NCI-H345 treated with DMSO at 0.1 percent for 48 hours (cell line): ENCODE results near the gene KIF5B.
A peak's percentile ranks its signal among the peaks of the same experiment; 100 is the strongest.
"Not testable (repeated sequence)": the region's sequence is repeated elsewhere in the genome, so short reads cannot be mapped to it uniquely, and the experiment has no call there.

Experiments used
- DNase-seq: peaks from one replicate; lab custom pipeline; 2025; ENCODE audit not compliant: unreplicated experiment; lab: John Stamatoyannopoulos, UW

KIF5B gene

DNA sequence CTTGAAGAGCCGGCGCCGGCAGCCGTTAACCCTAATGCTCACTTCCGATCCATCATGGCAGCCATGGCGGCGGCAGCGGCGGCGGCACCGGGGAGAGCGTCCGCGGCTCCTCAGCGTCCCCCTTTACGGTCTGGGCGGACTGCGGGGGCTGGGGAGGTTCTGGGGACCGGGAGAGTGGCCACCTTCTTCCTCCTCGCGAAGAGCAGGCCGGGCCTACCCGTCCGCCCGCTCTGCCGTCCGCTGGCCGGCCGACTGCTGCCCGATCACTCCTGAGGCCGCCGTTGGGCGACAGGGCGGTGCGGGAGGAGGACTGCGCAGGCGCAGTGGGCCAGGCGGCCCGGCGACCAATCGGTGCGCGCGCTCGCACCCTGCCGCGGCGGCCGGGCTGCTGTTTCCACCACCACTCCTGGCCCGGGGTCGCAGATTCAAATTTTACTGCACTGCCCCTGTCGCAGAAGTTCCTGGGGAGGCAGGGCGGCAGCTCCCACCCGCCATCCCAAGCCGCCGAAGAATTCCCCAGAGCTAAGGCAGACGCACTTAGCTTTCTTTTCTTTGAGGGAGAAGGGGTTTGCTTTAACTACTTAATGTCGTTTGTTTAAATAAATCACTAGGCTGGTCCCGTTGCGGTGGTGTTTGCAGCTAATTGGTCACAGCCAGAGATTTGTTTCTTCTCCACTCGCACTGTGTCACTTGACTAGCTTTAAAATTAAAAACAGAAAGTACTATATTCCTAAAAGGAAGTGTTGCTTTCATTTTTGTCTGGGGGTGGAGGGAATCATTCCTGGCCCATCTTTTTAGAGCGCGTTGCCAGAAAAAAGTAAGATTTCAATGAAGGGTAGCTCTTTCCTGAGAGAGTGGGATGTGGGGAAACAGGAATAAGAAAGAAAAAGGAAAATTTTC, at the start of gene KIF5B:
TSS of gene KIF5B (minus strand) at position 290 of the 900 bp plus-strand sequence. CDS start 452 bp downstream, outside the sequence.
- peak; percentile 54 for DNase-seq

GRCh38 chr10:32105782-32106382, 49.7 kb upstream of the KIF5B start:
- no peak for DNase-seq

GRCh38 chr10:32104622-32105509, 48.6 kb upstream of the KIF5B start:
- no peak for DNase-seq

GRCh38 chr10:32104181-32104580, 48.0 kb upstream of the KIF5B start:
- DNase-seq: no peak

DNA sequence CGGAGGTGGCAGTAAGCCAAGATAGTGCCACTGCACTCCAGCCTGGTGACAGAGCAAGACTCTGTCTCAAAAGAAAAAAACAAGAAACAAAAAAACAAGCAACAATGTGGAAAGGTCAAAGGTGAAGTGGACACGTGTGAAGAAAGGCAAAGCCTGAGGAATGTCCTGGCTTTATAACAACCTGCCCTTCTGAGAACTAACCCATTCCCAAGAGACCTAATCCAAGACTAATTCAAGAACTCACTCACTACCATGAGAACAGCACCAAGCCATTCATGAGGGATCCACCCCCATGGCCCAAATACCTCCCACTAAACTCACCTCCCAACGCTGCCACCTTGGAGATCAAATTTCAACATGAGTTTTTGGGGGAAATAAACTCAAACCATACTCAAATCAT, 47.5 kb upstream of the KIF5B start:
- DNase-seq: no peak

DNA sequence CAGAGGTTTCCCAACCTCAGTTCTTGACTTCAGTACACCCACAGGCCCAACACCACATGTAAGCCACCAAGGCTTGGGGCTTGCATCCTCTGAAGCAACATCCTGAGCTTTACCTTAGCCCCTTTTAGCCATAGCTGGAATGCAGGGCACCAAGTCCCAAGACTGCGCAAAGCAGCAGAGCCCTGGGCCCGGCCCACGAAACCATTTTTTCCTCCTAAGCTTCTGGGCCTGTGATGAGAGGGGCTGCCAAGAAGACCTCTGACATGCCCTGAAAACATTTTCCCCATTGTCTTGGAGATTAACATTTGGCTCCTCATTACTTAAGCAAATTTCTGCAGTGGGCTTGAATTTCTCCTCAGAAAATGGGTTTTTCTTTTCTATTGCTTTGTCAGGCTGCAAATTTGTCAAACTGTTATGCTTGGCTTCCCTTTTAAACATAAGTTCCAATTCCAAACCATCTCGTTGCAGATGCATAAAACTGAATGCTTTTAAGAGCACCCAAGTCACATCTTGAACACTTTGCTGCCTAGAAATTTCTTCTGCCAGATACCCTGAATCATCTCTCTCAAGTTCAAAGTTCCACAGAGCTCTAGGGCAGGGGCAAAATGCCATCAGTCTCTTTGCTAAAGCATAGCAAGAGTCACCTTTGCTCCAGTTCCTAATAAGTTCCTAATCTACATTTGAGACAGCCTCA, 42.5 kb upstream of the KIF5B start:
- DNase-seq: not testable (repeated sequence)

- no peak for DNase-seq
These were observed 39.0 kb upstream of the KIF5B start for GRCh38 chr10:32095116-32095733.

DNA sequence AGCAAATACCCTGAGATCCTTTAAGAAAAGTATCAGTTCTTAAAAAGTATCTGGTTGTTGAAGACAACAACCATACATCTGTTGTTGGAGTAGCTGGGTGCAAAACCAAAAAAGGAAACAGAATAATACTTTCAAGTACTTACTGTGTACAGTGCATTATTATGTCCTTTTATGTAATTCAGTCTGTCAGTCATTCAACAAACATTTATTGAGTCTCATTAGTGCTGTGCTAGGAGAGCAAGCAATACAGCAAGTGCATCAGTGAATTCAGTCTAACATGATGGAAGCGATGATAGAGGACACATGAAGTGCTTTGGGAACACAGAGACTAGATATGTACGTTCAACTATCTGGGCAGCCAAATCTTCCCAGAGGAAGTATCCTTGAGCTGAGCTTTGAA, 37.4 kb upstream of the KIF5B start:
- no peak for DNase-seq

DNA sequence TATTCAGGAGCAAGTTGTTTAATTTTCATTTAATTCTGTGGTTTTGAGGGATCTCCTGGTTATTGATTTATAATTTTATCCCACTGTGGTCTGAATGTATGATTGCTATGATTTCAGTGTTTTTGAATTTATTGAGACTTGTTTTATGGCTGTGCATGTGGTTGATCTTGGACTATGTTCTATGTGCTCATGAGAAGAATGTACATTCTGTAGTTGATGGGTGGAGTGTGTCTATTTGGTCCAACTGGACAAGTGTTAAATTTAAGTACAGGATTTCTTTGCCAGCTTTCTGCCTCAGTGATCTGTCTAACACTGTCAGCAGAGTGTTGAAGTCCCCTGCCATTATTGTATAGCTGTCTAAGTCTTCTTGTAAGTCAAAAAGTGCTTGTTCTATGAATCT, 34.8 kb upstream of the KIF5B start:
- no peak for DNase-seq

DNA sequence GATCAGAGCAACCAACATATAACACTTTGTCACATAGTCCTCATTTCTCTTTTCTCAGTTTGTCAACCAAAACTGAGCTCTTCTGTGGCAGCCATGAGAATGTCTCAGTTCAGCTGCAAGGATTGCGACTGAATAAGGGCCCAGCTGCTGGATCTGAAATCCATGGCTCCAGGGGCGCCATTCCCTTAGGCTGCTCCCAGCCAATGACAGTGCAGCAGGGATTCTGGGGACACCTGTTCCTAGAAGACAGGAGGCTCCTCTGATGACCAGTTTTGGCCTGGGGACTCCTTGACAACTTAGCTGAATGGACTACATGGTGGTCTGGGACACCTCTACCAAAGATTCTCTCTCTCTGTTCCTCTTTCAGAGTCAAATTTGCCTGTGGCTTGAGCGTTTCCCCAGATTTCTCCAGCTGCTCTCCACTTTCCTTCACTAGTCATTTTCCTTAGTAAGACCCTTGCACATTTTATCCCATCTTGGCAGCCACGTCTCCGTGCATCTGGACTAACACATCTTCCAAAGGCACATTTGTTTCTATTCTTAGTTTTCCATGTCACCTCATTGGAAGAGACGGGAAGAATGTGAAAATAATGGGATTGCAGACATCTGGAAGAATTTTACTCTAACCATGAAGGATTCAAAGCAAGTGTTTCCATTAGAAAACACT, 28.1 kb upstream of the KIF5B start:
- no peak for DNase-seq

- no peak for DNase-seq
These were observed 21.8 kb upstream of the KIF5B start for GRCh38 chr10:32077896-32078485.

DNA sequence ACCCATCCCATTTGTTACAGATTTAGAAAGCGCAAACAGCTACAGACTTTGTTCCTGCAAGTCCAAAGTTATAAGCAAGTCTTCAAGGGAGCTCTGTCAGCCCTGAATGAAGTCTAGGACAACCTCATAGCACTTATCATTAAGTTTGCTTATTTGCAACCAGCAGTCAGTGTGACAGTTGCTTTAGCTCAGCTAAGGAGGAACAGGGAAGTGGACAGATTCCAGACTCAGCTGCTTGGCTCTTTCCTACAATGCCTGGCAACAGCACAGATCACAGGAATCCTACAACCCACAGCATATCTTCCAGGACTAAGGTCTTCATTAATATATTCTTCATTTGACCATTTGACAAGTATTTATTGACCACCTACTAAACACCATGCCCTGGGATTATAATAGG, 17.4 kb upstream of the KIF5B start:
- no peak for DNase-seq

DNA sequence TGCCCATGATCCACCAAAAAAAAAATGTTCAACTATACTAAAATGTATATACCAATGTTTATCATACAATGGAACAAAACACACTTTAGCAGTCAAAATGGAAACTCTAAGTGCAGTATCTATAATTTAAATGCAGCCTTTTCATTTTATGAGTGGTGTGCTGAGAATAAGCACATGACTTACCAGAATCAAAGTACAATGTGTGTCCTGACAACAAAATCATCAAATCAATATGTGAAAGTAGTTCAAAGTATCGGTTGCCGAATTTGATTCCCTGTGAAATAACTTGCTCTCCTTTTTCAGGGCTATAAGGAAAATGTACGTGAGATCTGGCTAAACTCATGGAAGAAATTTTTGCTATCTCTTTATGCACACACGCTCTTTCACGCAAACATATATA, 16.9 kb upstream of the KIF5B start:
- DNase-seq: no peak

DNA sequence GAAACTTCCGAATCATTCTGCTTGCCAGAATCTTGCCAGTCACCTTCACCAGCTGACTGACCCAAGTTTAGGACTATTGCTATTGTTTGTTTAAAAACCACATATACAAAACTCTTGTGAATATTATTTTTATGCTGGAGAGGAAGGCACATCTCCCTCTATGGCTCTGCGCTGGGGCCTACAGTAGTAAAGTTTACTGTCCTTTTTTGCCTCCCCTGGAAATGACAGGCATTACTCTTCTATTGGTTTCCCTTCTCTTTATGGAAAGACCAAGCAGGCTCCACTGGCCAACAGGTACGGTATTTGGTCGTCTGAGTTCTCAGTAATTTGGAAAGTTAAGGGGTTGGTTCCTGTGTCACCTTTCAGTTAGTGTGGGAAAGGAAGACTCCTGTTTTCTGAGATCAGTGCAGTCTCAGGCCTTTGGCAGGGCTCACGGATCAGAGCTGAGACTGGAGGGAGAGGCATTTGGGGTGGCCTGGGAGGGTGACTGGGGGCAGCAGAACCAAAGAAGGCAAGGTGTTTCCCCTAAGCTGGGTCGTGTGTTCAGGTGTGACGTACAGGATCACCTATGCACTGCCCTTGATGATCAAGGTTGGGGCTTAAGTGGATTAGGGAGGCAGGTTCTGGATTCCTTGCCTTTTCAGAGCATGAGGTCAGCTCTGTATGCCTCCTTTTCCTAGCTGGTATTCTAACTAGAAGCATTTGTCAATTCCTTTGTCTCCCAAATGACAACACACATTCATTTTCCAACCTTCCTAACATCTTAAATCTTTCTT, 16.0 kb upstream of the KIF5B start:
- DNase-seq: no peak

DNA sequence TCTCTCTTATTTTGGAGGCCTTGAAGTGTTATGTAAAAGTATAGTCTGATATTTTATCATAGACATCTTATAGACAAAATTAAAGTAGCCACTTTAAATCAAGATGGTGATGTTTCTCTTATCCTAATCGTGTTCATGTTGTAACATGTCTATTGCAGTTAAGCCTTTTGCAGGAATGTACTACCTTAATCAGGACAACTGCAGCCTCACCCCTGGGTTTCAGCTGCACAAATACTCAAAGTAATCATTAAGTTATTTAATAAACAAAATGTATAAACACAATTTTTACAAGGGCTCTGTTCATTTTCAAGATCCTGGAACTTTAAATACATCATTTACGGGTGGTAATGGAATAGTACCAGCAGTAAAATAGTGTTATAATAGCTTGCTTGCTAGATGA, 14.4 kb upstream of the KIF5B start:
- DNase-seq: no peak

- DNase-seq: no peak
These were observed 12.3 kb upstream of the KIF5B start for GRCh38 chr10:32068569-32068968.

DNA sequence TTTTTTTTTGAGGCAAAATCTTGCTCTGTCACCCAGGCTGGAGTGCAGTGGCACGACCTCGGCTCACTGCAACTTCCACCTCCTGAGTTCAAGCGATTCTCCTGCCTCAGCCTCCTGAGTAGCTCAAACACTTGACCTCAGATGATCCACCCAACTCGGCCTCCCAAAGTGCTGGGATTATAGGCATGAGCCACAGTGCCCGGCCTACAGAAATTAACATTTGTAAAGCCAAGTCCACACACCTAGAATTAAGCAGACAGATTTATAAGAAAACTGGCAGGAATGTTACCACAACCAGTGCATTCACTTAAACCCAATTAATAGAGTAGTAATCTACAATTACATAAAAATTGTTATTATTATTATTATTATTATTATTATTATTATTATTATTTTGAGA, 11.7 kb upstream of the KIF5B start:
- not testable (repeated sequence) for DNase-seq

- DNase-seq: no peak
These were observed 9.6 kb upstream of the KIF5B start for GRCh38 chr10:32065856-32066255.

- no peak for DNase-seq
These were observed 5.2 kb upstream of the KIF5B start for GRCh38 chr10:32061440-32061839.
